Endothelial cell of umbilical vein (primary cell): ENCODE data around the gene OVOL3. TPM values are rescaled to one million over a fixed set of nuclear protein-coding genes. Genes with fewer than 3 reads are reported as not detected.

Experiments
- BruUV-seq: library from RNA; stranded (reverse); fragments of 400-500 nt; replicated peaks from 2 replicates; lab custom pipeline; 2021; lab: Mats Ljungman, UMichigan
- CTCF ChIA-PET: fragments of 300-600, 350-600 bp; sonication (Branson Sonifier 250); formaldehyde crosslinking; loops from one replicate; lab custom pipeline; 2021; ENCODE audit warnings: antibody characterized with exemption, inconsistent platforms; lab: Charles Lee
- POLR2A ChIA-PET: fragments of 300-600, 350-600 bp; sonication (Branson Sonifier 250); formaldehyde crosslinking; loops from one replicate; lab custom pipeline; 2021; ENCODE audit warnings: antibody characterized with exemption, inconsistent platforms; lab: Charles Lee
- DNase-seq: peaks from one replicate; pipeline ENCODE4 v3.0.0-alpha.2; 2011; ENCODE audit warnings: low read depth, low spot score
- FAIRE-seq: peaks from 2 replicates; lab custom pipeline; 2011; peaks lifted over from hg19 to GRCh38; lab: Jason Lieb, UNC
- H2AFZ ChIP-seq: 2 replicates; pipeline ENCODE4 v1.6.0; 2012; ENCODE audit warnings: low read depth, low read length, control low read depth, inconsistent platforms
- H3K27ac ChIP-seq: 2 replicates; pipeline ENCODE4 v1.5.1; 2011; ENCODE audit warnings: low read depth, mild to moderate bottlenecking, control low read depth, low read length, moderate library complexity; ENCODE audit not compliant: insufficient read depth
- H3K27me3 ChIP-seq, 2 experiments: 2 replicates each; pipeline versions ENCODE4 v1.6.0 to v1.6.1; 2011; ENCODE audit warnings: low read length in 2 of 2, mixed read lengths in 1 of 2; ENCODE audit not compliant: control insufficient read depth in 2 of 2, insufficient read depth in 2 of 2
- H3K36me3 ChIP-seq, 2 experiments: 2 replicates in 1 of 2; 3 replicates in 1 of 2; pipeline ENCODE4 v1.5.1; 2011; ENCODE audit warnings: low read length in 2 of 2, mild to moderate bottlenecking in 1 of 2, moderate library complexity in 1 of 2; ENCODE audit not compliant: control insufficient read depth in 2 of 2, insufficient read depth in 2 of 2; ENCODE audit errors: extremely low read depth in 1 of 2
- H3K4me1 ChIP-seq: 3 replicates; pipeline ENCODE4 v1.5.1; 2011; ENCODE audit warnings: mild to moderate bottlenecking, low read length; ENCODE audit not compliant: control insufficient read depth, insufficient read depth; ENCODE audit errors: extremely low read depth
- H3K4me2 ChIP-seq: 2 replicates; pipeline ENCODE4 v1.6.1; 2011; ENCODE audit warnings: low read length, control low read depth, mixed read lengths; ENCODE audit not compliant: insufficient read depth
- H3K4me3 ChIP-seq, 3 experiments: fragments of 200-600 bp in 1 of 3; sonication (generic), shearing (Covaris generic) in 1 of 3; replicated peaks in 1 of 3; 2 replicates each; pipeline ENCODE4 v1.5.1; 2011 to 2016; ENCODE audit warnings: control low read depth in 3 of 3, low read length in 3 of 3, mild to moderate bottlenecking in 2 of 3, inconsistent platforms in 1 of 3, low read depth in 1 of 3, moderate library complexity in 1 of 3; ENCODE audit not compliant: insufficient read depth in 1 of 3
- H3K79me2 ChIP-seq: 2 replicates; pipeline ENCODE4 v1.6.0; 2012; ENCODE audit warnings: low read length, inconsistent platforms; ENCODE audit not compliant: control insufficient read depth, insufficient read depth
- H3K9ac ChIP-seq: replicated peaks from 2 replicates; pipeline ENCODE3; 2011; ENCODE audit warnings: low read length, control low read depth; ENCODE audit not compliant: insufficient read depth; ENCODE audit errors: extremely low read depth
- H3K9me1 ChIP-seq: replicated peaks from 3 replicates; pipeline ENCODE4 v1.6.0; 2011; ENCODE audit warnings: mild to moderate bottlenecking, low read length; ENCODE audit not compliant: control insufficient read depth, insufficient read depth; ENCODE audit errors: extremely low read depth
- H3K9me3 ChIP-seq: replicated peaks from 2 replicates; pipeline ENCODE4 v1.5.1; 2012; ENCODE audit warnings: low read length, inconsistent platforms; ENCODE audit not compliant: control insufficient read depth, insufficient read depth
- H4K20me1 ChIP-seq: replicated peaks from 2 replicates; pipeline ENCODE3; 2011; ENCODE audit warnings: mild to moderate bottlenecking, low read length; ENCODE audit not compliant: control insufficient read depth, insufficient read depth; ENCODE audit errors: extremely low read depth
- CTCF ChIP-seq, 2 donors: IDR thresholded peaks; 1 replicate in 1 of 2; 2 replicates in 1 of 2; pipeline ENCODE4 v1.5.1; 2011; ENCODE audit warnings: low read length in 2 of 2, mild to moderate bottlenecking in 2 of 2, moderate library complexity in 2 of 2, control low read depth in 1 of 2, inconsistent platforms in 1 of 2, low read depth in 1 of 2; ENCODE audit not compliant: insufficient read depth in 1 of 2; ENCODE audit errors: extremely low read depth in 1 of 2
- EZH2 ChIP-seq: IDR thresholded peaks from 2 replicates; pipeline ENCODE4 v1.6.1; 2012; ENCODE audit warnings: borderline replicate concordance, low read depth, mild to moderate bottlenecking, moderate library complexity, low read length, inconsistent platforms; ENCODE audit not compliant: severe bottlenecking
- FOS ChIP-seq: IDR thresholded peaks from 2 replicates; pipeline ENCODE4 v1.6.1; 2011; ENCODE audit warnings: mild to moderate bottlenecking, low read length, moderate library complexity, borderline replicate concordance; ENCODE audit not compliant: insufficient read depth
- GATA2 ChIP-seq: IDR thresholded peaks from 2 replicates; pipeline ENCODE4 v1.7.0; 2011; ENCODE audit warnings: low read depth, mild to moderate bottlenecking, moderate library complexity, mixed read lengths, low read length; ENCODE audit not compliant: insufficient read length, insufficient read depth
- JUN ChIP-seq: IDR thresholded peaks from 2 replicates; pipeline ENCODE4 v1.6.1; 2011; ENCODE audit warnings: borderline replicate concordance, low read depth; ENCODE audit not compliant: insufficient read length, insufficient read depth
- MAX ChIP-seq: IDR thresholded peaks from 2 replicates; pipeline ENCODE4 v1.6.1; 2011; ENCODE audit not compliant: insufficient read depth, insufficient read length
- MYC ChIP-seq: IDR thresholded peaks from one replicate; pipeline ENCODE4 v1.6.1; 2011; ENCODE audit warnings: mild to moderate bottlenecking, low read depth, low read length
- POLR2A ChIP-seq: IDR thresholded peaks from 2 replicates; pipeline ENCODE4 v1.6.1; 2012; ENCODE audit warnings: low read depth, mild to moderate bottlenecking, control low read depth, low read length
- POLR2AphosphoS5 ChIP-seq: IDR thresholded peaks from 2 replicates; pipeline ENCODE4 v1.6.1; 2012; ENCODE audit warnings: low read depth, mild to moderate bottlenecking, control low read depth, low read length, moderate library complexity; ENCODE audit not compliant: insufficient read depth
- dilution Hi-C: fragments of 300-500 bp; cut with MboI; formaldehyde crosslinking; loops from one replicate; pipeline ENCODE4 v1.15.0; 2019; ENCODE audit warnings: low sequenced_read_pairs; ENCODE audit not compliant: extremely low pct_ligation_motif_present
- intact Hi-C: fragments of 100-400 bp; cut with micrococcal nuclease; formaldehyde crosslinking; loops from one replicate; pipeline ENCODE4 v1.10.0; 2022
- polyA plus RNA-seq, 4 experiments: library from polyadenylated mRNA; depleted of rRNA in 3 of 4; stranded (reverse) in 3 of 4; unstranded in 1 of 4; fragments of >200 nt; gene quantifications; 2 replicates each; pipeline versions ENCODE4 v1.2.1 to v1.2.3, GENCODE V29; 2011 to 2012; ENCODE audit warnings: missing spikeins in 1 of 4
- total RNA-seq: library from RNA; stranded (reverse); gene quantifications from 2 replicates; pipeline ENCODE4 v1.2.3, GENCODE V29; 2021

The OVOL3 gene
- total and polyA plus RNA-seq, 2 donors (not counting 3 experiments of a cell fraction or from before 2014, with no cell fraction given): not detected

GRCh38 chr19:36113425-36113824 lies 2.5 kb downstream of the OVOL3 start:
- Histone ChIP-seq H2AFZ (no peak overlapping the region), H3K36me3 (peaks cover 0 to 6% of the 10 kb centered on the region in 2 experiments), H3K4me1 (peaks cover 15% of the 10 kb centered on the region), H4K20me1 (no peaks in the 10 kb centered on the region), H3K27ac (no peak overlapping the region), H3K27me3 (no peaks in the 10 kb centered on the region), H3K9me1 (no peaks in the 10 kb centered on the region), H3K79me2 (peaks cover 15% of the 10 kb centered on the region), H3K4me2 (peak overlapping the region; percentile 68), H3K9ac (no peak overlapping the region), H3K9me3 (no peaks in the 10 kb centered on the region), H3K4me3 (no peak overlapping the region)
- CTCF ChIA-PET: interaction anchor here (3.6 kb wide), 1 partner anchor 53 kb away, joined by 32 read pairs; no protein-coding TSS in a partner anchor
- intact Hi-C loops (no loop called here), dilution Hi-C loops (no loop called here)
- FAIRE-seq: no peak
- TF ChIP-seq FOS (no peak), POLR2A (no peak), EZH2 (no peak), GATA2 (no peak), POLR2AphosphoS5 (no peak), CTCF (IDR thresholded peaks at IDR 0.05; ENCODE audit: extremely low read depth in 1 of 2, insufficient read depth in 1 of 2, low read depth in 1 of 2, low read length in 2 of 2) (no peak), MYC (no peak), JUN (no peak), MAX (no peak)
- POLR2A ChIA-PET: no interaction called here
- no peak for DNase-seq
- no TSS peak for BruUV-seq
